ENCODE measurements around the gene CCNY.

DNA sequence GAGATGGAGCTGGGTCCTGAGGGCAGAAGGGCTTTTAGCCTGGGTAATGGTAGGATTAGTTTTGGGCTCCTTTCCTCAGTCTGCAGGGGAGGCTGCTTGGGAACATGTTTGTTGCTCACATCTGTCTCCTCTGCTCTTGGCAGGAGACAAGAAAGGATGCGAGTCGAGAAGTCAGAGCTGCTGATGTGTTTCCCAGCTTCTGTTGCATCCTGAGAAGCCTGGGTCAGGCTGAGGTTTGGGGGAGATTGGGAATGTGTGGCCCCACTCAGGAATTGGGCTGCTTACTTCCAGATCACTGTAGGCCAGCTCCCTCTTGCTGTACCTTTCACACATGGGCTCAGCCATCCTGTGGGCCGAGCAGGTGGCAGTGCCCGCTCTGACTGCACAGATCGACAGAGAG, 79.2 kb downstream of the CCNY start:
- no peak for TF ChIP-seq EP300 (IDR thresholded peaks at IDR 0.05)
- TF ChIP-seq POLR2A (IDR thresholded peaks at IDR 0.05) = no peak
